Stimulated activated naive B cell treated with anti-CD40 and anti-IgM and Interleukin-4, amounts not matched to agents 10 μg/mL and 1 μg/mL and 100 μg/mL, for 72 hours (primary cell): ENCODE data around the gene IQGAP1.
A peak's percentile ranks its signal among the peaks of the same experiment; 100 is the strongest.
"Not testable (repeated sequence)": the region's sequence is repeated elsewhere in the genome, so short reads cannot be mapped to it uniquely, and the experiment has no call there.

Experiments
- ATAC-seq, 2 donors: fragments of 150-1000 bp; cut with Tn5 transposase; replicated peaks; 2 replicates each; pipeline ENCODE4 v1.10.0; 2021; ENCODE audit warnings: moderate library complexity in 1 of 2
- DNase-seq: peaks from one replicate; pipeline ENCODE4 v3.0.0; 2021
- H3K27ac Mint-ChIP-seq: one replicate; pipeline ENCODE4 v1.8.0; 2022; ENCODE audit warnings: mild to moderate bottlenecking, mixed read lengths
- H3K27me3 Mint-ChIP-seq, 2 donors: one replicate each; pipeline ENCODE4 v1.8.0; 2022; ENCODE audit warnings: mixed read lengths in 2 of 2
- H3K36me3 Mint-ChIP-seq, 2 donors: one replicate each; pipeline ENCODE4 v1.8.0; 2022; ENCODE audit warnings: mixed read lengths in 2 of 2, mild to moderate bottlenecking in 1 of 2
- H3K4me1 Mint-ChIP-seq, 2 donors: one replicate each; pipeline ENCODE4 v1.8.0; 2022; ENCODE audit warnings: mixed read lengths in 2 of 2, mild to moderate bottlenecking in 1 of 2
- H3K4me3 Mint-ChIP-seq, 2 donors: one replicate each; pipeline ENCODE4 v1.8.0; 2022; ENCODE audit warnings: mild to moderate bottlenecking in 2 of 2, mixed read lengths in 2 of 2, moderate library complexity in 1 of 2
- H3K9me3 Mint-ChIP-seq, 2 donors: one replicate each; pipeline ENCODE4 v1.8.0; 2022; ENCODE audit warnings: mixed read lengths in 2 of 2, mild to moderate bottlenecking in 1 of 2

IQGAP1 gene

GRCh38 chr15:90387534-90388461, at the start of gene IQGAP1:
TSS of gene IQGAP1 (plus strand) at chr15:90388242. CDS start at chr15:90388342, 100 bp downstream.
- DNase-seq (peak; percentile 94), ATAC-seq (peak; percentile 86 to 92)
- H3K36me3 Mint-ChIP-seq: peaks cover 27 to 35% of the 10 kb centered on the region in 2 donors
- peaks cover 30 to 45% of the 10 kb centered on the region in 2 donors for H3K4me1 Mint-ChIP-seq
- H3K27ac Mint-ChIP-seq: peak within 1 kb of the TSS; percentile 99
- no peaks in the 10 kb centered on the region for H3K27me3 Mint-ChIP-seq
- peak within 1 kb of the TSS; percentile 95 to 96 for H3K4me3 Mint-ChIP-seq
- H3K9me3 Mint-ChIP-seq: no peaks in the 10 kb centered on the region

DNA sequence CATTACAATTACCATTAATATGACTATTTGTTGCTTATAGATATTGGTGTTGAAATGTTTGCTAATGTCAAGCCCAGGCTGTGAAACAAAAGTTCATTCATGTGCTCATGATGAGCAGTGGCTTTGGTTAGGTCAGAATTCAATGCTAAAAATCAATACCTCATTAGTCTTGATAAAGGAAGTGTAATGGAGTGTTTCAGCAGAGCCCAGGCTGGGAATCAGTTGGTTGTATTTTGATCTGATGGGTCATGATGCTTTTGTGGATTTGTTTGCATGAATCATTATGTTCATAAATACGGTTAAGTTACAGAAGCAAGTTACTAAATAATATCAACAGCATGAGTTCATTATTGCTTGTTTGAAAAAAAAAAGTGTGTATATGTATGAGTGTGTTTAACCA, 49.5 kb upstream of the IQGAP1 start:
- ATAC-seq (no peak), DNase-seq (no peak)
- Mint-ChIP-seq H3K4me3 (no peak overlapping the region), H3K9me3 (no peaks in the 10 kb centered on the region), H3K27me3 (no peaks in the 10 kb centered on the region), H3K36me3 (no peaks in the 10 kb centered on the region), H3K27ac (no peak overlapping the region), H3K4me1 (peaks cover 7 to 18% of the 10 kb centered on the region in 2 donors)

DNA sequence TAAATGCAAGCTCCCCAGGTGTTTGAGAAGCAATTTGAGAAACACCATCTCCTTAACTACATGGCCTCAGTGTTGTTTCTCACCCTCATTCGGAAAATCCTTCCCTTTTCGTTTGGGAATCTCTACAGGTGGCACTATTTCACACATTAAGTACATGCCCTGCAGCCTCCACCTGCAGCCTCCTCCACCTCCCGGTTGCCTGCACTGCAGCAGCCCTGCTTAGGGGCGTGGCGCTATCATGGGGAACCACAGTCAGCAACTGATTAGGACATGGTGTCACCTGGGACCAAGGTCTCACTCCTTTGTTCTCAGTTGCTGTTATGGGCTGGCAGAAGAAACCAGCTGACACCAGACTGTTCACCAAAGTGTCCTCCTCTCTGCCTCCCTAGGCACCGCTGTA, 47.7 kb upstream of the IQGAP1 start:
- DNase-seq (no peak), ATAC-seq (no peak)
- Mint-ChIP-seq H3K36me3 (no peaks in the 10 kb centered on the region), H3K4me3 (no peak overlapping the region), H3K27me3 (no peaks in the 10 kb centered on the region), H3K9me3 (no peaks in the 10 kb centered on the region), H3K27ac (no peak overlapping the region), H3K4me1 (peaks cover 7 to 21% of the 10 kb centered on the region in 2 donors)

DNA sequence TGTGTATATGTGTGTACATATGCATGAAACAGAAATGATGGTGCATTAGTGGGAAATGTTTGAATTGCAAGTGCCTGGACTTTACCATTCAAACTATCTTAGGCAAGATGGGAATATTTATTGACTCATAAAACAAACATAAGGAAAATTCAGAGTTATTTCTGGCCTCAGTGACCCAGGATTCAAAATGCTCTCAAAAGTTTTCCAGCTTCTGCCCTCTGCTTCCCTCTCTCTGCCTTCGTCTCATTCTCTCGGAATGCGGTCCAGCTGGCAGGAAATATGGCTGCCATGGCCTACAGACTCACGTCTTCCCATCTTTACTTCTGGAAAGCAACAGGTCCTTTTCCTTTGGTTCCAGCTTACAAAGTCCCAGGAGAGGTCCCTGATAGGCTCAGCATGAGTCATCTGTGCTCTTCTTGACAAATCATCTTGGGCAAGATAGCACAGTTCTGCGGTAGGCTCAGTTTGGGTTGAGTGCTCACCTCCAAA, 44.7 kb upstream of the IQGAP1 start:
- ATAC-seq: peak in 1 of 2 donors; percentile 38
- Mint-ChIP-seq H3K27ac (no peak overlapping the region), H3K4me3 (no peak overlapping the region), H3K9me3 (no peaks in the 10 kb centered on the region), H3K4me1 (peaks cover 4 to 11% of the 10 kb centered on the region in 2 donors), H3K36me3 (no peaks in the 10 kb centered on the region), H3K27me3 (no peaks in the 10 kb centered on the region)
- no peak for DNase-seq

DNA sequence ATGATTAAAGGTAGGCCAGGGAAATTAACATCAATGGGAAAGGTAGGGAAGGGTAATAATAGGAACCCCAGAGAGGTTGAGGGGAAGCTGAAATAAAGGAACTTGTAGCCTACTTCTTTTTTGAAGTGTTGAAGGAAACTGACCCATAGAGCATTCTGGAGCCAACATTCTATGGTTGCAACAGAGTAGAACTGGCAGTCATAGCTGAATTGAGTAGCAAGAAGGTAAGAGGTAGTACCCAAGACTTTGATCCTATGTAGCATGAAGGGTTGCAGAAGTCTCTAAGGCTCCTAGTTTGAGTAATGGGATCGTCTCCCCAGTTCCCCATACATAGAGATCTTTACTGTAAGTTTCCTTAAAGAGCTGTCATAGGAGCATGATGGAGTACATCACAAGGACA, 43.4 kb upstream of the IQGAP1 start:
- Mint-ChIP-seq H3K4me3 (no peak overlapping the region), H3K9me3 (no peaks in the 10 kb centered on the region), H3K36me3 (no peaks in the 10 kb centered on the region), H3K27me3 (no peaks in the 10 kb centered on the region), H3K27ac (no peak overlapping the region), H3K4me1 (peaks cover 4 to 11% of the 10 kb centered on the region in 2 donors)
- DNase-seq (no peak), ATAC-seq (no peak)

DNA sequence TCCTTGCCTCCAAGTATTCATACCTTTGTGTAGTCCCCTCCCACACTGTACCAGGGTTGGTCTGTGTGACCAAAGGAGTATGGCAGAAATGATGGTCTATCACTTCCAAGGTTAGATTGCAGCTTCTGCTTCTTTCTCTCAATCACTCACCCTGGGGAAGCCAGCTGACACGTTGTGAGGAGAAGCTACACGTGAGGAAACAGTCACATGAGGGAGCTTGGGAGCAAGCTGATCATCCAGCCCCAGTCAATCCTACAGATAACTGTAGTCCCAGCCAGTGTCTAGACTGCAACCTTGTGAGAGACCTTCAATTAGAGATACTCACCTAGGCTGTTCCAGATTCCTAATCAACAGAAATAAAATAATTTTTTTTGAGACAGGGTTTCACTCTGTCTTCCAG, 42.2 kb upstream of the IQGAP1 start:
- H3K4me3 Mint-ChIP-seq: no peak overlapping the region
- H3K27me3 Mint-ChIP-seq: no peaks in the 10 kb centered on the region
- H3K9me3 Mint-ChIP-seq: no peaks in the 10 kb centered on the region
- H3K4me1 Mint-ChIP-seq: peaks cover 4 to 11% of the 10 kb centered on the region in 2 donors
- ATAC-seq (no peak), DNase-seq (no peak)
- H3K27ac Mint-ChIP-seq: no peak overlapping the region
- H3K36me3 Mint-ChIP-seq: no peaks in the 10 kb centered on the region

GRCh38 chr15:90347431-90348065, 40.5 kb upstream of the IQGAP1 start:
- ATAC-seq, H3K4me3 Mint-ChIP-seq, H3K27ac Mint-ChIP-seq, H3K9me3 Mint-ChIP-seq, H3K27me3 Mint-ChIP-seq, DNase-seq, H3K36me3 Mint-ChIP-seq: not testable (repeated sequence)
- H3K4me1 Mint-ChIP-seq: peaks cover 3 to 19% of the 10 kb centered on the region in 2 donors

DNA sequence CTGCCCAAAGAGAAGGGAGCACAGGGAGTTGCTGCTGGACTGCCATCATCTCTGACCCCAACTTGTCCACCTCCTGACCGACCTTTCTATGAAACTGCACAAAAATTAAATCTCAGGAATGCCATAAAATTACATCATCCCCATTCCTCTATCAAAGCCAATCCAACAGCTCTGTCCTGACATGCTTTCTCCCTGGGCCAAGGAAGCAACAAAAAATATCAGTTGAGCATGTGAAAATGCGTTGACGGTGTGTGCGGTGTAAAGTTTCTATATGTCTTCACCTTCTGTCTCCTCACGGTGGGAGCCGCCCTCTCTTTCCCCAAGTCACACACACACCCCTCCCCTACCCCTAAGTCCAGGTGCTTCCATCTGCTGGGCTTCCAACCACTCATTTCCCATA, 39.6 kb upstream of the IQGAP1 start:
- Mint-ChIP-seq H3K36me3 (no peaks in the 10 kb centered on the region), H3K4me3 (no peak overlapping the region), H3K27me3 (no peaks in the 10 kb centered on the region), H3K27ac (no peak overlapping the region), H3K4me1 (peaks cover 1 to 18% of the 10 kb centered on the region in 2 donors), H3K9me3 (no peaks in the 10 kb centered on the region)
- DNase-seq (no peak), ATAC-seq (no peak)

DNA sequence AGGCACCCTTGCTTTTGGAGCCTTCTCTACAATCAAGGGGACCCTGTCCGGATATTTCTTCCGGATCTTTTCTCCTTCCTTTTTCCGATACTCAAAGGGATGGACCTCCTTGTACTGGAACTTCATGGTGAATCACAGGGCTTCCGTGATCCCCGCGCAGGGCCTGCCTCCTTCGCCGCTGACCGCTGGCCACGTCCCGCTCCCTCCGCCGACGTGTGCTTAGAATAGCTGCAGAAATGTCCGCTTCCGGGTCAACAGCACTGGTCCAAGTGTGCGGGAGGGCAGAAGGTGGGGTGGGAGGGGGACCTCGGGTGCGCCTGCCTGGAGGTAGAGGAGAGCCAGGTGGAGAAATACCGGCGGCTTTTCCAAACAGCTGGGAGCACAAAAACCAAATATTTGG, 39.0 kb upstream of the IQGAP1 start:
- H3K4me1 Mint-ChIP-seq: peaks cover 1 to 14% of the 10 kb centered on the region in 2 donors
- DNase-seq (no peak), ATAC-seq (no peak)
- no peak overlapping the region for H3K4me3 Mint-ChIP-seq
- H3K27me3 Mint-ChIP-seq: no peaks in the 10 kb centered on the region
- no peaks in the 10 kb centered on the region for H3K9me3 Mint-ChIP-seq
- H3K36me3 Mint-ChIP-seq: no peaks in the 10 kb centered on the region
- no peak overlapping the region for H3K27ac Mint-ChIP-seq

DNA sequence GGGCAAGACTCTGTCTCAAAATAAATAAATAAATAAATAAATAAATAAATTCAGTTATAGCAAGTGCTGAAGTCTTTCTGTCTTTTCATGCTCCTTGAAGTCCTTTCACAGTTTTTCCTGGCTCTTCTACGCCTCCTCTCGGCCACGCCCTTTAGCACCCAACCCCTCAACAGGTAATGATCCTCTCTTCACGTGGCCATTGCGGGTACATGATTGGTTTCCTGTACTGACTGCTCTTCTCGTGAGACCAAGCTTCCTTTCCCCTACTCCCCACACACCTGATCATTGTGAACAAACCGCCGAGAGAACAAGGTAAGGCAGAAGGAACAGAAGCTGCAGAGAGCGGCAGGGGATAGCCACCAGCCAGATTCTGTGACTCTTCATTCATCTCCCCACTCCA, 38.2 kb upstream of the IQGAP1 start:
- no peak for ATAC-seq
- Mint-ChIP-seq H3K4me1 (peaks cover 1 to 14% of the 10 kb centered on the region in 2 donors), H3K36me3 (no peaks in the 10 kb centered on the region), H3K9me3 (no peaks in the 10 kb centered on the region), H3K27me3 (no peaks in the 10 kb centered on the region), H3K4me3 (no peak overlapping the region), H3K27ac (no peak overlapping the region)
- DNase-seq: no peak

GRCh38 chr15:90351479-90352106, 36.4 kb upstream of the IQGAP1 start:
- Mint-ChIP-seq H3K36me3 (no peaks in the 10 kb centered on the region), H3K4me3 (peak overlapping the region; percentile 91 to 95), H3K27me3 (no peaks in the 10 kb centered on the region), H3K27ac (peak overlapping the region; percentile 95), H3K9me3 (no peaks in the 10 kb centered on the region), H3K4me1 (peaks cover 1 to 14% of the 10 kb centered on the region in 2 donors)
- ATAC-seq (peak; percentile 22 to 33), DNase-seq (no peak)

DNA sequence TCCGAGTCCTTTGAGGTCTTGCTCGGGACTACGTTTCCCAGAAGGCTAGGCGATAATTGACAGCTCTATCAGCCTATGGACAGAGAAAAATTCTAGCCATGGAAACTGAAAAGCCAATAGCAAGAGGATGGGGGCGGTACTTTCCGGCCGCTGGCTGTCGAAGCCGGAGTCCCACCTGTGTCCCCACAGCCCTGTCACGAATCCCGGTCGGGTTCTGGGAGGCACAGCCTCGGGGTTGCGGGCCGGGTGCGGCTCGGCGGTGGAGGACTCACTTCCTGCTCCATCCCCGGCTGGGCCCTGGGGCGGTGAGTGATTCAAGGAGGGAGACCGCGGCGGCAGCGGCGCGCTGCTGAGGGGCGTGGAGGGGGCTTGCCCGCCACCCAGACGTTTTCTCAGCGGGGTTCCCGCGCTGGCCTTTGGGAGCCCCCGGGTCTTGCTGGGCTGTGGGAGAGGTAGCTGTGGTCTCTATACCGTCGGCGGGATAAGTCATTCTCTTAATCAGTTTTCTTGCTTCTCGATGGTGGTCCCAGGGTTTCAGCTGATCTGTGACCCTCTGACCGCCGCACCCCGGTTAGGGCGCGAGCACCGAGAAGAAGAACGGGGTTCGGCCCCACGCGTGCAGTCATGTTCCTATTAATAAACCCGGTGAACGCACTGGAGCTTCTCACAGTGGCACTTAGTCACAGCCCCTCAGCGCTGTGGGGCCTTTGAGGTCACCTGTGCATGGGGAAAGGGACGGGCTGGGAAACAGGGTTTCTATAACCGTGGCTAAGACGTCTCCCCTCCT, 35.7 kb upstream of the IQGAP1 start, which contains the start of gene ZNF774:
ZNF774 (plus strand) TSS at position 178 of the 787 bp plus-strand sequence. CDS start 2,377 bp downstream, outside the sequence.
- Mint-ChIP-seq H3K36me3 (no peaks in the 10 kb centered on the region), H3K4me1 (peaks cover 1 to 14% of the 10 kb centered on the region in 2 donors), H3K9me3 (no peaks in the 10 kb centered on the region), H3K27me3 (no peaks in the 10 kb centered on the region), H3K27ac (peak within 1 kb of the TSS; percentile 95), H3K4me3 (peak within 1 kb of the TSS; percentile 91 to 95)
- DNase-seq (peak; percentile 89), ATAC-seq (peak; percentile 97 to 99)

GRCh38 chr15:90354986-90355385, 33.1 kb upstream of the IQGAP1 start:
- no peak overlapping the region for H3K4me3 Mint-ChIP-seq
- H3K27ac Mint-ChIP-seq: no peak overlapping the region
- no peaks in the 10 kb centered on the region for H3K36me3 Mint-ChIP-seq
- ATAC-seq (no peak), DNase-seq (no peak)
- H3K9me3 Mint-ChIP-seq: no peaks in the 10 kb centered on the region
- peaks cover 1 to 14% of the 10 kb centered on the region in 2 donors for H3K4me1 Mint-ChIP-seq
- no peaks in the 10 kb centered on the region for H3K27me3 Mint-ChIP-seq
